Gastrocnemius medialis (tissue), 4 donors: ENCODE data around the gene ZNF683. TPM values are rescaled to one million over a fixed set of nuclear protein-coding genes. Genes with fewer than 3 reads are reported as not detected.

Experiments used
- ATAC-seq, 2 donors: fragments of 150-250 bp; one replicate each; pipeline ENCODE4 v1.9.1; 2016
- DNase-seq, 2 donors: peaks; one replicate each; pipeline ENCODE4 v3.0.0-alpha.2; 2019
- H3K27ac ChIP-seq, 4 donors: fragments of 200-600 bp; sonication (generic); 1 replicate in 1 of 4; 2 replicates in 3 of 4; pipeline ENCODE4 v1.5.1; 2016 to 2018; ENCODE audit warnings: mild to moderate bottlenecking in 2 of 4, moderate library complexity in 1 of 4
- H3K27me3 ChIP-seq, 3 donors: fragments of 200-600 bp; sonication (generic) in 2 of 3; 1 replicate in 1 of 3; 2 replicates in 2 of 3; pipeline versions ENCODE4 v1.5.1 to v1.6.0; 2016 to 2019; ENCODE audit warnings: mild to moderate bottlenecking in 1 of 3, moderate library complexity in 1 of 3
- H3K36me3 ChIP-seq, 2 donors: fragments of 200-600 bp; sonication (generic) in 1 of 2; one replicate each; pipeline ENCODE4 v1.5.1; 2017 to 2018
- H3K4me1 ChIP-seq, 2 donors: fragments of 200-600 bp; sonication (generic) in 1 of 2; one replicate each; pipeline ENCODE4 v1.5.1; 2016 to 2017; ENCODE audit warnings: mild to moderate bottlenecking in 2 of 2
- H3K4me3 ChIP-seq, 4 donors: fragments of 200-600 bp; sonication (generic) in 3 of 4; 1 replicate in 1 of 4; 2 replicates in 3 of 4; pipeline ENCODE4 v1.5.1; 2016 to 2019; ENCODE audit warnings: mild to moderate bottlenecking in 2 of 4
- H3K9me3 ChIP-seq, 3 donors: fragments of 200-600 bp; sonication (generic) in 2 of 3; 1 replicate in 1 of 3; 2 replicates in 2 of 3; pipeline ENCODE4 v1.5.1; 2016 to 2019
- POLR2A ChIP-seq, 2 donors: fragments of 450-650 bp; IDR thresholded peaks; one replicate each; pipeline ENCODE4 v1.6.1; 2017; ENCODE audit warnings: antibody characterized with exemption in 2 of 2, mild to moderate bottlenecking in 2 of 2, moderate library complexity in 2 of 2
- in situ Hi-C, 4 donors: fragments of 200-750 bp; cut with MboI; loops; one replicate each; pipeline versions ENCODE4 v1.15.0 to v1.8.0; 2017; ENCODE audit warnings: low sequenced_read_pairs in 4 of 4
- intact Hi-C: fragments of 100-400 bp; cut with DNase I; formaldehyde crosslinking; loops from one replicate; pipeline ENCODE4 v1.15.1; 2023; ENCODE audit warnings: low total_unique reads
- total RNA-seq, 4 donors: library from RNA; depleted of rRNA; stranded (reverse); fragments of >200 nt; gene quantifications; one replicate each; pipeline versions ENCODE4 v1.1.0 to v1.2.3, GENCODE V29; 2016
- TF ChIP-seq, protein P1 (sequence below), 5 experiments: fragments of 450-650 bp in 3 of 5; fragments of 200-600 bp in 2 of 5; sonication (generic) in 2 of 5; IDR thresholded peaks in 4 of 5; conservative IDR thresholded peaks in 1 of 5; 1 replicate in 4 of 5; 2 replicates in 1 of 5; pipeline ENCODE4 v1.5.1; 2016 to 2019; ENCODE audit warnings: antibody characterized with exemption in 5 of 5, mild to moderate bottlenecking in 3 of 5, moderate library complexity in 3 of 5

ZNF683 gene
- total RNA-seq, 4 donors from 2014 or later: not detected

- peaks cover 0 to 5% of the 10 kb centered on the region in 2 donors for H3K4me1 ChIP-seq
- no peaks in the 10 kb centered on the region for H3K36me3 ChIP-seq
- no peaks in the 10 kb centered on the region for H3K9me3 ChIP-seq
- H3K27ac ChIP-seq: no peak overlapping the region
- TF ChIP-seq, protein P1, sequence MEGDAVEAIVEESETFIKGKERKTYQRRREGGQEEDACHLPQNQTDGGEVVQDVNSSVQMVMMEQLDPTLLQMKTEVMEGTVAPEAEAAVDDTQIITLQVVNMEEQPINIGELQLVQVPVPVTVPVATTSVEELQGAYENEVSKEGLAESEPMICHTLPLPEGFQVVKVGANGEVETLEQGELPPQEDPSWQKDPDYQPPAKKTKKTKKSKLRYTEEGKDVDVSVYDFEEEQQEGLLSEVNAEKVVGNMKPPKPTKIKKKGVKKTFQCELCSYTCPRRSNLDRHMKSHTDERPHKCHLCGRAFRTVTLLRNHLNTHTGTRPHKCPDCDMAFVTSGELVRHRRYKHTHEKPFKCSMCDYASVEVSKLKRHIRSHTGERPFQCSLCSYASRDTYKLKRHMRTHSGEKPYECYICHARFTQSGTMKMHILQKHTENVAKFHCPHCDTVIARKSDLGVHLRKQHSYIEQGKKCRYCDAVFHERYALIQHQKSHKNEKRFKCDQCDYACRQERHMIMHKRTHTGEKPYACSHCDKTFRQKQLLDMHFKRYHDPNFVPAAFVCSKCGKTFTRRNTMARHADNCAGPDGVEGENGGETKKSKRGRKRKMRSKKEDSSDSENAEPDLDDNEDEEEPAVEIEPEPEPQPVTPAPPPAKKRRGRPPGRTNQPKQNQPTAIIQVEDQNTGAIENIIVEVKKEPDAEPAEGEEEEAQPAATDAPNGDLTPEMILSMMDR (IDR thresholded peaks at IDR 0.05 in 4 of 5, conservative IDR thresholded peaks at IDR 0.05 in 1 of 5): no peak
- no peak for TF ChIP-seq POLR2A (IDR thresholded peaks at IDR 0.05)
- no peak overlapping the region for H3K4me3 ChIP-seq
- DNase-seq (no peak), ATAC-seq (no peak)
- H3K27me3 ChIP-seq: peaks cover 35 to 39% (median 38%) of the 10 kb centered on the region in 3 donors
- intact Hi-C loops: no loop called here
- in situ Hi-C loops: no loop called here
These were observed 13.9 kb downstream of the ZNF683 start for GRCh38 chr1:26358411-26359384.

DNA sequence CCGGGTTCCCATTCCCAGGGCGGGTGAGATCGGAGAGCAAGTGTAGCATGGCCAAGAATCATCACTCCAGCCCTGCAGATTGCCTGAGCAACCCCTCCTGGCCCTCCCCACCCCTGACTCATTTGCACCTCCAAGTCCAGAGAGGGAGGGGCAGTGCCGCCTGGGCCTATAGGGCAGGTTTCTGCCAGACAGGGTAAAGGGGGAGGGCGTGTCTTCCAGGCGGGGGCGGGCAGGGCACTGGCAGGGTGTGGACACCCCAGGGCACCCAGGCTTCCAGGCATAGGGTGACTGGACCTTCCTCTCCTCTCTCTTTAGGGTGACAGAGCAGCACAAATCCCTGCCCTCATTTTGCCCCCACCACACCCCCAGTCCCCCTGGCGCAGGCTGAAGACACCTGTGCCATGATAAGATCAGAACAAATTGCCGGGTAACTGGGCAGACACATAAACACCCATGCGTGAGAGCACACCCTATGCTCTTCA is 15.4 kb downstream of the ZNF683 start:
- in situ Hi-C loops (no loop called here), intact Hi-C loops (no loop called here)
- DNase-seq (no peak), ATAC-seq (no peak)
- Histone ChIP-seq H3K27ac (no peak overlapping the region), H3K27me3 (peaks cover 32 to 37% (median 34%) of the 10 kb centered on the region in 3 donors), H3K4me3 (no peak overlapping the region), H3K36me3 (no peaks in the 10 kb centered on the region), H3K9me3 (no peaks in the 10 kb centered on the region), H3K4me1 (peaks cover 0 to 5% of the 10 kb centered on the region in 2 donors)
- TF ChIP-seq, protein P1 (IDR thresholded peaks at IDR 0.05 in 4 of 5, conservative IDR thresholded peaks at IDR 0.05 in 1 of 5): no peak

- H3K27me3 ChIP-seq: peaks cover 23 to 31% (median 25%) of the 10 kb centered on the region in 3 donors
- intact Hi-C loops: no loop called here
- H3K36me3 ChIP-seq: no peaks in the 10 kb centered on the region
- in situ Hi-C loops: no loop called here
- no peak overlapping the region for H3K27ac ChIP-seq
- no peak for ATAC-seq
- no peak overlapping the region for H3K4me3 ChIP-seq
- H3K9me3 ChIP-seq: no peaks in the 10 kb centered on the region
- DNase-seq: no peak
- TF ChIP-seq, protein P1 (IDR thresholded peaks at IDR 0.05 in 4 of 5, conservative IDR thresholded peaks at IDR 0.05 in 1 of 5): no peak
- no peak for TF ChIP-seq POLR2A (IDR thresholded peaks at IDR 0.05)
- peaks cover 0 to 5% of the 10 kb centered on the region in 2 donors for H3K4me1 ChIP-seq
These were observed 16.4 kb downstream of the ZNF683 start for GRCh38 chr1:26356106-26356505.

DNA sequence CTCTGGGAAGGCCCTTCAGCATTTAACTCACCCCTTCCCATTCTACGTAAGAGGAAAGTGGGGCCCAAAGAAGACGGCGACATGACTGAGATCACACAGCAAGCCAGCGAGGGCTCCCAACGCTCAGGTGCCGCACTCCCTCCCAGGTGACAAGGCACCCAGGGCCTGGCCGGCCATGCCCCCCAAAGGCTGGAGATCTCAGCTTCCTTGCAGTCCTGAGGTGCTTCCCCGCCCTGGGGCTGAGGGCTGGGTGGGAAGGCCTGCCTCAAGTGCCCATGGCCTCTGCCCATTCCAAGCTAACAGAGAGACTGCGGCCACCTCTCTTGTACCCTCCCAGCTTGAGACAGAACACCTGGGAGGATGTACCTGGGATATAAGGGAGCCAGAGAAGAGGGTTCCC is 17.6 kb downstream of the ZNF683 start:
- intact Hi-C loops (no loop called here), in situ Hi-C loops (no loop called here)
- DNase-seq (no peak), ATAC-seq (no peak)
- peaks cover 12 to 20% (median 14%) of the 10 kb centered on the region in 3 donors for H3K27me3 ChIP-seq
- H3K4me1 ChIP-seq: peaks cover 0 to under 1% of the 10 kb centered on the region in 2 donors
- TF ChIP-seq, protein P1 (IDR thresholded peaks at IDR 0.05 in 4 of 5, conservative IDR thresholded peaks at IDR 0.05 in 1 of 5): no peak
- no peak for TF ChIP-seq POLR2A (IDR thresholded peaks at IDR 0.05)
- H3K36me3 ChIP-seq: no peaks in the 10 kb centered on the region
- no peak overlapping the region for H3K27ac ChIP-seq
- no peaks in the 10 kb centered on the region for H3K9me3 ChIP-seq
- no peak overlapping the region for H3K4me3 ChIP-seq
